GM18520 (cell line): ENCODE data around the gene STOX1.
"Not testable (repeated sequence)": the region's sequence is repeated elsewhere in the genome, so short reads cannot be mapped to it uniquely, and the experiment has no call there.

Source experiments
- ATAC-seq: cut with Tn5 transposase; IDR thresholded peaks from one replicate; pipeline ENCODE4 v1.9.1; 2021; ENCODE audit not compliant: unreplicated experiment

Gene STOX1

DNA sequence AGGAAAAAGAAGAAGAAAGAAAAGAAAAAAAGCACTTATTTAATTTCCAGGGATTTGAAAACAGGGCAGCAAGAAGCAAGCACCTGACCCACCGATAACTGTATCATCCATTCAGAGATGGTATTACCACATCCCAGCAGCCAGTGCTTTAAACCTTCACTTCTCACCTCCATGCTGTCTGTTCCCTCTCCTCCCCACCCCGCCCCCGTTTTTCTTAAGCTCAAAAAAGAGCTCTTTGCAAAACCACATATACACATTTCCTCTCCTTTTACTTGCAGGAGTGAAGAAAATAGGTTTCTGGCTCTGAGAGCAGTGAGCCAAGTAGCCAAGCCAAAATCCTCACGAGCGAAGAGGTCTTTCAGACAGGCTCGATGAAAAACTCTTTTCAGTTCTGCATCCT lies 2.2 kb downstream of the STOX1 start:
- ATAC-seq = no peak

DNA sequence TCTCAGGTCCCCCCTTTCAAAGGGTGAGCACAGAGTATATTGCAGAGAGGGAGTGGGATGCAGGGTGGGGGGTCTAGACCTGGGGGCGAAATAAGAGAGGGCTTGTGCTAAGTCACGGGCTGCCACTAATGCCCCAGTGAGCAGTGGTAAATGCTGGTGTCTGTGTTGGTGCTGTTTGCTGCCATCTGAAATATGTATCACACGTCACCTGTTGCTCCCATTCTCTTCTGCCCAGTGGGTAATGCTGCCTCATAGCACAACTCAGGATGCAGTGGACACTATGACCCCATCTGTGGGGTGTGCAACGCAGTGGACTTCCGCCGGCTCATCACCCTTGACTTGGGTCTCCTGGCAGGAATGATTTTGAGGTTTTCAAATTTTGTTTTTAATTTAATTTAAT lies 2.6 kb downstream of the STOX1 start:
- ATAC-seq = no peak

DNA sequence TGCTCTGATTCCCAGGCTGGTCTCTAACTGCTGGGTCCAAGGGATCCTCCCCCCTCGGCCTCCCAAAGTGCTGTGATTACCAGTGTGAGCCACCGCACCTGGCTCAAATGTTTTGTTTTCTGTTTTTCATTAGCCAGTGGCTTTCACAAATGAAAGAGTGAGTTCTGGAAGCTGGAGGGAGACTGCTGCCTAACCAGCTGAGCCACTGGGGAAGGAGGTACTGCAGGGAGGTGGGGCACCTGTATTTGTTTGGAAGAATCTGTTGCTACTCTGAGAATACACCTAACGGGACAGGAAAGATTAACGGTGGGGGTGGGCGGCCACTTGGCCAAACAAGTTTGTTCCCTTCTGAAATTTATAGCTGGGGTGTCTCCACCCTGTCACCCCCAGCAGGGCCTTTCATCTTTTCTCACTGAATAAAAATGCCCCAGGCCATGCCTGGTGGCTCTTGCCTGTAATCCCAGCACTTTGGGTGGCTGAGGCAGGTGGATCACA lies 4.7 kb downstream of the STOX1 start:
- no peak for ATAC-seq

DNA sequence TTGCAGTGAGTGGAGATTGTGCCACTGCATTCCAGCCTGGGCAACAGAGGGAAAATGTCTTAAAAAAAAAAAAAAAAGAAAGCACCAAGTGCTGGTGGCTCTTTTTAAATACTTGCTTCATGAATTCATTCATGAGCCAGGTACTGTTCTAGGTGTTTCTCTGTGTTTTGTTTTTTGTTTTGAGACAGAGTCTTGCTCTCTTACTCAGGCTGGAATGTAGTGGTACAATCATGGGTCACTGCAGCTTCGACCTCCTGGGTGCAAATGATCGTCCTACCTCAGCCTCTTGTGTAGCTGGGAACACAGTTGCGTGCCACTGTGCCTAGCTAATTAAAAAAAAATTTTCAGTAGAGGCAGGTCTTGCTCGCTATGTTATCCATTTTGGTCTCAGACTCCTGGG lies 5.3 kb downstream of the STOX1 start:
- no peak for ATAC-seq

DNA sequence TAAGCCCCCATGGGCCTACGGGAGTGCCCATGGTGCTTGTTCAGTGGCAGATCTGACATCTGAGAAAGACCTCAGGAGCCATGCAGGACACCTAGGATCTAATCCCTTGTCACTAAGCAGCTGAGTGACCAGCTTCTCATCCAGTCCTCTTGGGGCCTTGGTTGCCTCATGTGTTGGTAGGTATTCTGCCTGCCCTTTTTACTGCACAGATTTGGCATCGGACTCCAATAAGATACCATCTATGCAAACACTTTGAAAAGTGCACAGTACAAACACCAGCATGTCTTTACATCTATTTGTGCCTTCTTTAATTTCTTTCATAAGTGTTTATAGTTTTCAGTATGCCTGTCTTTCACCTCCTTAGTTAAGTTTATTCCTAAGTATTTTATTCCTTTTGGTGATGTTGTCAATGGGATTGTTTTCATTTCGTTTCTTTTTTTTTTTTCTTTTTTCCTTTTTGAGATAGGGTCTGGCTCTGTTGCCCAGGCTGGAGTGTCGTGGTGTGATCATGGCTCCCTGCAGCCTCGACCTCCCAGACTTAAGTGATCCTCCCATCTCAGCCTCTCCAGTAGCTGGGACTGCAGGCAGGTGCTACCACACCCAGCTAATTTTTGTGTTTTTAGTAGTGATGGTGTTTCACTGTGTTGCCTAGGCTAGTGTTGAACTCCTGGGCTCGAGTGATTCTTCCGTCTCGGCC lies 10.4 kb downstream of the STOX1 start:
- ATAC-seq = no peak

DNA sequence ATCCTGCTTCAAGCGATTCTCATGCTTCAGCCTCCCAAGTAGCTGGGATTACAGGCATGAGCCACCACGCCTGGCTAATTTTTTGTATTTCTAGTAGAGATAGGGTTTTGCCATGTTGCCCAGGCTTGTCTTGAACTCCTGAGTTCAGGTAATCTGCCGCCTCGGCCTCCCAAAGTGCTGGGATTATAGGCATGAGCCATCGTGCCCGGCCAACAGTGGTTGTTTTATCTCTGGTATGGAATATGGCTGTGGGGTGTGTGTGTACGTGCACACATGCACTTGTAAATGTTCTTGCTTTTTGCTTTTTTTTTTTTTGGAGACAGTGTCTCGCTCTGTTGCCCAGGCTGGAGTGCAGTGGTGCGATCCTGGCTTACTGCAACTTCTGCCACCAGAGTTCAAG lies 13.3 kb downstream of the STOX1 start:
- ATAC-seq = not testable (repeated sequence)

DNA sequence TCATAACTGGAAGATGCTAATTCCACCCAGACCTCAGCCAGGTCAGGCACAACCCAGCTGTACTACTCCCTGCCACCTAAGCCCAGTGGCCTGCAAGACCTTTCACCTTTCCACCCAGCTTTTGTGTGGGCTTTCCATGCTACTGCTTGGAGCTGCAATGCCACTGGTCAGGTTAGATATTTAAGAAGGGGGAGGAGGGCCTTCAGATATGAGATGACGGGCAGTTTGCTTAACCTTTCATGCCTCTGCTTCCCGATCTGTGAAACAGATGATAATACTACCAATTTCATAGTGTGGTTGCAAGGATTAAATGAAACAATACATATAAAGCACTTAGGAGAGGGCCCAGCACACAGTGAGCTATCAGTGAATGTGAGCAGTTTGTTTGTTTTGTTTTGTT lies 20.9 kb downstream of the STOX1 start:
- ATAC-seq = no peak

DNA sequence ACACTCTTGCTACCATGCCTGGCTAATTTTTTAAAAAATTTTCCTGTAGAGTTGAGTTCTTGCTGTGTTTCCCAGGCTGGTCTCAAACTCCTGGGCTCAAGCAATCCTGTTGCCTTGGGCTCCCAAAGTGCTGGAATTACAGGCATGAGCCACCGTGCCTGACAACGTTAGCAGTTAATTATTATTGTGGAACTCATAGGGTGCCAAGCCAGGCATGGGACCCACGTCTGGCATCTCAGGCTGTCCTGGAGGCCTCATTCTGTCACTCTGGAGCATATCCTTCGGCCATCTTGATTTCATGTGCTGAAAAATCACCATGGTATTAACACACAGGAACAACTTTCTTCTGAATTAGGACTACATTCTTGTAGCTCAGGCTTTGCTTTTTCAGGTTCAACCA lies 21.5 kb downstream of the STOX1 start:
- no peak for ATAC-seq

DNA sequence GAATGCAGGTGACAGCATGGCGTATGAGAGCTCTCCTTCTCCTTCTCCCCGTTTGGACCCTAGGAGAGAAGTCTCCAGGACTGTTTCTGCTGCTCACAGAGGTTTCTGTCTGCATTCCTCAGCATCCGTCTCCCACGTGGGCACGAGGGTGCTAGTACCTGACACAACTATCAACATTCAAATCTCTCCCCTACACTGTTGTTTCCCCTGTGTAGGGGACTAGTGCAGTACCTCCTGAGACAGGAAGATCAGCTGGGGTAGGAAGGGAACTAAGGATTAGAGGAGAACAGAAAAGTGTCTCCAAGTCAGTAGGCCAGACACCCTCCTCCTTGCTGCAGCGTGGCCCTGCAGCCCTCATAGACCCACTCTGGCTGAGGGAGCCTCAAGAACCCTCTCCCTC lies 29.0 kb downstream of the STOX1 start:
- no peak for ATAC-seq

DNA sequence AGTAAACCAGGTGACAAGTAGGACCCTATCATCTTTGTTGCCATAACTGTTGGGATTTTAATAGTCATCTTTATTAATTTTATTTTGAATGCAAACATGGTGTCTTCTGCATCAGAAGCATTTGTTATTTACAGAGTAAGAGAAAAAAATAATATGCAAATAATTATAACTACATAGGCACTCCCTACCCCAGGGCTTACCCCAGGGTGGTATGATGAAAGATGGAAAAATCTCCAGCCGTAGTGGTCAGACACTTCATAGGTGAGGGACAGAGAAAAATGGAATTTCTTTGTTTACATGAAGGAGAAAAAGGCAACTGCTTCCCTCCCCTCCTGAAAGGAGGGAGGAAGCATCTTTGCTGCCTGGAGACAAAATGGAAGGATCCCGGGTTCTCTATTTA lies 29.7 kb downstream of the STOX1 start:
- no peak for ATAC-seq

DNA sequence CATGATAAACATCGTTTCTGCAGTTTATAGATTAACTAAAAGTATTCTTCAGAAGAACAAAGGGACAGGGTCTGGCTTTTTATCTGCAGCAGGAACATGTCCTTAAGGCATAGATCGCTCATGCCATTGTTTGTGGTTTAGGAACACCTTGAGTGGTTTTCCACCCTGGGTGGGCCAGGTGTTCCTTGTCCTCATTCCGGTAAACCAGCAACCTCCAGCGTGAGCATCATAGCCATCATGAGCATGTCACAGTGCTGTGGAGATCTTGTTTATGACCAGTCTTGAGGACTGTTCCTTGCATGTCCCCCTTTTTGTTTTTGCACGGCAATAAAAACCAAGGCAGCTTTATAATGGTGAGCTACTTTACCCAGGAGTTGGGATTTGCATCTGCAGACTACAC lies 33.9 kb downstream of the STOX1 start:
- no peak for ATAC-seq

DNA sequence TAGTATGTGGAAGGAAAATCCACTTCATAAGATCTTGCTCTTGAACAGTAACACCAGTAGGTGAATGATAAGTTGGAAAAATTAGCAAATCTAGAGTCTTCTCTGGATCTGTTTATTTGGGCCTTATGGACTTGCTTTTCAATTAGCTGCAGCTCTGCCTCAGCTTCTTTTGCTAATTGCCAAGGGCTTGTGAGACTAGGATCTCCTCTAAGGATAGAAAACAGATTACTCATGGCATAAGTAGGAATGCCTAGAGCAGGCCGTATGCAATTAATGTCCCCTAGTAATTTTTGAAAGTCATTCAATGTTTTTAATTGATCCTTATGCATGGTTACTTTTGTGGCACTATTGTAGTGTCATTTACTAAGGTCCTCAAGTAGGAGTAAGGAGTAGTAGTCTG lies 37.3 kb downstream of the STOX1 start:
- no peak for ATAC-seq

DNA sequence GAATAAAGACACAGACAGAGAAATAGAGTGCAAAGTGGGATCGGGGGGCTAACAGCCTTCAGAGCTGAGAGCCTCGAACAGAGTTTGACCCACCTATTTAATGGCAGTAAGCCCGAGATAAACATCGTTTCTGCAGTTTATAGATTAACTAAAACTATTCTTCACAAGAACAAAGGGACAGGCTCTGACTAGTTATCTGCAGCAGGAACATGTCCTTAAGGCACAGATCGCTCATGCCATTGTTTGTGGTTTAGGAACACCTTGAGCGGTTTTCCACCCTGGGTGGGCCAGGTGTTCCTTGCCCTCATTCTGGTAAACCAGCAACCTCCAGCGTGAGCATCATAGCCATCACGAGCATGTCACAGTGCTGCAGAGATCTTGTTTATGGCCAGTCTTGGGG lies 40.8 kb downstream of the STOX1 start:
- not testable (repeated sequence) for ATAC-seq

DNA sequence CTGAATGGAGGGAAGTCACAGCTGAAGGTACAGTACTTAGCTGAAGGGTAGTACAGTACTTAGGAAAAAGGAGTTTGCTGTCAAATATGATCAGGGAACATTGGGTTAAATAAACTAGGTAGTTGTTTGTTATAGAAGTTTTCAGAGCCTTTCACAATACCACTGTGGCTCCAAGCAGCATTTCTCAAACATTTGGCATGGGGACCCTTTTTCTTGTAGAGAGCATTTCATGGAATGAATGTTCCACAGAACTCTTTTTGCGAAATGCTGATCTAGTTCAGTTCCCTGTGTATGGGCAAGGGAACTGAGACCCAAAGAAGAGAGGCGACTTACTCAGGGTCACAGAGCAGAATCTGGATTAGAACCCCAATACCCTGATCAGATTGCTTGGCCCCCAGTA lies 42.3 kb downstream of the STOX1 start:
- ATAC-seq = no peak

DNA sequence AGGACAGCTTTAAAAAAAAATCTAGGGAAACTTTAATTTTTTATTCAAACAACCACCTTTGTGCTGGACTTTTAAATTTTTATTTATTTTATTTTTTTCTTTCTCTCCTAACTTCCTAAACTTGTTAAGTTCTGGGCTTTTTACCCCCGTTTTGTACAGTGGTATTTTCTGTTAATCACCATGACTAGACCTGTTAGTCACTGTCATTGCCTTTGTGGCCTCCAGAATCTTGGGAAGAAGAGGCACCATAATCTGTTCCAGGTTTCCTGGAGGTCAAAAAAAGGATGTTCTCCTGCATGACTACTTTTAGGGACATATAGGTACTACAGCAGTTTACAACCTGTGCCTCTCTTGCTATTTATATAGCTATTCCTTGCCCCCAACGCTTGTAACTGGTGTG lies 42.7 kb downstream of the STOX1 start:
- no peak for ATAC-seq

DNA sequence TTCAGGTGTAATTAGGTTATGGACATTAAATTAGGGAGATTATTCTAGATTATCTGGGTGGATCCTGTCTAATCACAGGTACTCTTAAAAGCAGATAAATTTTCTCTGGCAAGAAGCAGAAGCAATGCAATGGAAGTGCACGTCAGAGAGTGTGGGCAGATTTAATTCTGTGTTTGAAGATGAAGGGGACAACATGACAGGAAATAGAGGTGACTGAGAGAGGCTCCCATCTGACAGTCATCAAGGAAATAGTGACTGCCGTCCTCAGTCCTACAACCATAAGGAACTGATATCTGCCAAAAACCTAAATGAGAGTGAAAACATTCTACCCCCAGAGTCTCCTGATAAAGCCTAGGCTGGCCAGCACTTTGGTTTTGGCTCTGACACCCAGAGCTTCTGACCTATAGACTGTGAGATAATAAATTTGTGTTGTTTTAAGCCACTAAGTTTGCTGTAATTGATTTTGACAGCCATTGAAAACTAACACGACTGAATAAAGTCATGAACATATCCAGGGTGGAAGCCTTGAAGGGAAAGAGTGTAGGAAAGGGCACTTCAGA lies 43.3 kb downstream of the STOX1 start:
- no peak for ATAC-seq

DNA sequence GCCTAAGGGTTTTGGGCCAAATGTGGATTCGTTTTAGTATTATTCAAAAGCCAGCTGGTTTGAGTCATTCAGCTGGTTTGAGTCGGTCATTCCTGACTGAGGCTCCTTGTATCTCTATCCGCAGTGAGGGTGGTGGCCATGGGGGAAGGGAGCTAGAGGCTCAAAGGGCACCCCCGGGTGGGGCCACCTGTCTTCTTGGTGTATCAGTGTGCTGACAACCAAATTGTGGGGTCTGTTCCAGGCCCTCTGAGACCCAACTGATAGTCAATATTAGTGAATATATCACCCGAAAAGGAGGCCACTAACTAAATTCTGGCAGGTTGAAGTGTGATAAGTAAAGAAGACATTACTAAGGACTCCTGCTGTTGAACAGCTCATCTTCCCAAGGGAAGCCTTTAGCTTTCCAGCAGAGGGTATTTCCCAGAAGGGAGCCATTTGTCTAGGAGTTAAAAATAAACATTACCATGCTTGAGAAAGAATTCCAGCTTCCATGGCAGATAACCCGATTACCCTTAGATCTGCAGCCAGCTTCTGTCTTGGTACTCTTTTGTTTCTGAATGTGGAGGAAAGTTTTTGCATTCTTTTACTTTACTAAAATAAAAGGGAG lies 43.9 kb downstream of the STOX1 start:
- ATAC-seq = no peak

DNA sequence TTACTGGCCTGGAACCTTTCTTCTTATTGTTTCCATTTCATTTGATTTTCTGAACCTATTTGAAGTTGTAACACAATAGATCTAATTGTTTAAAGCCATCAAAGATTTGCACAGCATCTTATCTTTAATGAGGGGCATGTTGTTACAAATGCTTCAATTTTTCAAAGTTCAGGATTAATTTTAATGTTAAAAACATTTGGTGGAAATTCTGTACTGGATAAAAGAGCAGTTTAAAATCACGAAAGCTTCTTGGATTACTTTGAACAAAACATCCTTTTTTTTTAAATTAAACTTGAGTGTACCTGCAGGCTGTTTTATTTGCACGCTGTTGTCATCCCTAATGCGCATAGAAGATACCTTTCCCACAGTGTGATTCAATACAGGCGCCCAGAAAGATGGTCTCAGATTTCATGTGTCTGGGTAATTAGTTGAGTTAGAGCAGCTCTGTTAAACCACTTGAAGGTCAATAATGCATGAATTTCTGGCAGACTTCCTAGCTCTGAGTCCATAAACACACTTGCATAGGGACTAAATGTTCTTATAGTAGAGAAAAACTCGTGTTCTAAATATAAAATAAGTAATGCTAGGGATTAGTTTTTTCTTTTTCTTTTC lies 44.5 kb downstream of the STOX1 start:
- no peak for ATAC-seq

DNA sequence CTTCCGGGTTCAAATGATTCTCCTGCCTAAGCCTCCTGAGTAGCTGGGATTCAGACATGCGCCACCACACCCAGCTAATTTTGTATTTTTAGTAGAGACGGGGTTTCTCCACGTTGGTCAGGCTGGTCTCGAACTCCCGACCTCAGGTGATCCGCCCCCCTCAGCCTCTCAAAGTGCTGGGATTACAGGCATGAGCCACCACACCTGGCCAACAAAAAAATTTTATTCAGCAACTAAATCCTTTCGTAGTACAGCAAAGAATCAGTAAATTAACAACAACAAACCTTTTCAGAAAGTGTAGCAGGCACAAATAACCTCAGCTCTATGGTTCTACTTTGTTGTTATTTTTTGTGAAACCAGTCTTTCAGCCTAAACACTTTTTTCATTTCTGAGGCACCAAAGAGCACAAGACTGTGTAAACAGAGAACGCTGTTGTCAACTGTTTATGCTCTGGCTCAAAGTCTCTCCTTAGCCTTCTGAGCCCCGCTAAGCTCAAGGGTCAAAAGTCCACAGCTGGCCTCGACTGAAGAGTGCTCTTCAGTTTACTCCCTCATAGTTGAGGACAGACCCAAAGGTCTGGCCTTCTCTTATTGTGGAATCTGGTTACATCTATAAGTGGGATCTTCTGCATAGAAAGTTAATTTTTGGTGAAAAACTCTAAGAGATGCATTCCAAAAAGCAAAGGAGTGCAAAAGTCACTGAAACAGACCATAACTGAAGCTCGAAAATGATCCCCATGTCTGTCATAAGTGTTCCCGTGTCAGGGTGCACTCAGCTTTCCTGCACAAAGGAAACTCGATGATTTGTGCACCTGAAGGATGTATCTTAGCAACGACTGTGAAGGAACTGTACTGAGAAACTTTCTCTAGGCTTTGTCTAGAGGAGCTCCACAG lies 49.2 kb downstream of the STOX1 start:
- no peak for ATAC-seq

DNA sequence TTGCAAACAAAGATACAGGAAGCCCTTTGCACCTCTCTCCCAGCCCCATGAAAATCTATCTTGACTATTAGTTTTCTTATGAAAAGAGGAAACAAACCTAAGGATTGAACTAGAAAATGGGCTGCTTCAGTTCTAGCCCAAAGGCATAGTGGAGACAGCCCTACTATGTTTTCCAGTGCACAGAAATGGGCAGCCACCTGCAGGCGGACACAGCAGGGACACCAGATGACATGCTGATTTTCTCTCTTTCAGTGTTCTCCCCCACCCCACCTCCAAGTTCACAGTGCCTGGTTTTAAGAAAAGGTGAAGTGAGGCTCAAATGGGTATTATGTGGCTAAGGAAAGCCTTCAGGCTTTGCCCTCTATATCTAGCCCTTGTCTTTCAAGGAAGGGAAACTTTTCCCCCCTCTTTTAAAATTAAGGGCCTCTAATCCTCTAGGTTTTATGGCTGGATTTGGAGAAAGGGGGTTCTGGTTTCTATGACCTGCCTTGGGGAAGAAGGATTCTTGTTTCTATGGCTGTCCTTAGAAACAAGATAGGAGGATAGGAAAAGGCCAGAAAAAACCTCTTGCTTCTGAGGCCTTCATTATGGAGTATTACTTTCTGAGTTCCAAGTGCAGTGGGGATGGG lies 50.3 kb downstream of the STOX1 start:
- no peak for ATAC-seq

DNA sequence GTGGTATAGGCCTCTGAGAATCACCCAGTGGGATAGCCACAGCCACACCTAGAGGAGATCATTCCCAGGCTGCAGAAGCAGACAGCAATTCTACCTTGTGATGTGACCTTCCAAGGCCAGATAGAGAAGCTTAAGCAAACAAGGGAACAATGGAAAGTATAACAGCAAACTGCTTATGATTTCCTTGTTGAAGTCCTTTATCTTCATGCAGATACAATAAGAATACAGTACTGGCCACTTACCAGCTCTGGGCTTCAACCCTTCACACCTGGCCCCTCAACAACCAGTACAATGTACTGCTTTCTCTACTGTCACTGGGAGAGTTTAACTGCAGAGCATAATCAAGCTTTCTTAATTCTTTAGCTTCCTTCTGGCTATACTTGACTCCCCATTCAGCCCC lies 51.2 kb downstream of the STOX1 start:
- ATAC-seq = no peak
